Panc1 (cell line): ENCODE measurements around the gene LYZL2. TPM values are rescaled to one million over a fixed set of nuclear protein-coding genes. Genes with fewer than 3 reads are reported as not detected.
"Not testable (repeated sequence)": the region's sequence is repeated elsewhere in the genome, so short reads cannot be mapped to it uniquely, and the experiment has no call there.

ENCODE experiments used
- ATAC-seq: fragments of 200-7000 bp; cut with Tn5 transposase; 2 replicates; pipeline ENCODE4 v1.9.1; 2020; ENCODE audit warnings: mild to moderate bottlenecking, moderate library complexity
- BruUV-seq: library from RNA; stranded (reverse); fragments of 400-500 nt; replicated peaks from 2 replicates; lab custom pipeline; 2021; lab: Mats Ljungman, UMichigan
- CTCF ChIA-PET: fragments of 300-600 bp; sonication (Branson Sonifier 250); formaldehyde crosslinking; loops from one replicate; lab custom pipeline; 2022; ENCODE audit warnings: antibody characterized with exemption; lab: Charles Lee
- POLR2A ChIA-PET: fragments of 300-600 bp; sonication (Branson Sonifier 250); formaldehyde crosslinking; loops from one replicate; lab custom pipeline; 2022; ENCODE audit warnings: antibody characterized with exemption; lab: Charles Lee
- DNase-seq: peaks from one replicate; pipeline ENCODE4 v3.0.0-alpha.2; 2010; ENCODE audit warnings: low read depth, low spot score
- H3K27ac ChIP-seq: 2 replicates; pipeline ENCODE4 v1.5.1; 2011; ENCODE audit warnings: mild to moderate bottlenecking, low read length, inconsistent platforms
- H3K27me3 ChIP-seq: fragments of 200-500 bp; sonication (Bioruptor generic); 2 replicates; pipeline ENCODE4 v1.6.0; 2014; ENCODE audit warnings: low read length, inconsistent platforms; ENCODE audit not compliant: control insufficient read depth, insufficient read depth
- H3K36me3 ChIP-seq: fragments of 200-500 bp; sonication (Bioruptor generic); 2 replicates; pipeline ENCODE4 v1.5.1; 2014; ENCODE audit warnings: inconsistent platforms, mild to moderate bottlenecking, low read length, moderate library complexity; ENCODE audit not compliant: control insufficient read depth, insufficient read depth
- H3K4me1 ChIP-seq: 2 replicates; pipeline ENCODE4 v1.5.1; 2011; ENCODE audit warnings: inconsistent platforms, mild to moderate bottlenecking, low read length, moderate library complexity; ENCODE audit not compliant: control insufficient read depth, insufficient read depth
- H3K4me3 ChIP-seq, 2 experiments: 2 replicates each; pipeline ENCODE4 v1.5.1; 2011 to 2012; ENCODE audit warnings: low read depth in 2 of 2, low read length in 2 of 2, mild to moderate bottlenecking in 2 of 2, inconsistent platforms in 1 of 2, moderate library complexity in 1 of 2
- H3K9me3 ChIP-seq: fragments of 200-500 bp; sonication (Bioruptor generic); 2 replicates; pipeline ENCODE4 v1.5.1; 2014; ENCODE audit warnings: low read depth, mild to moderate bottlenecking, inconsistent platforms, low read length, moderate library complexity; ENCODE audit not compliant: control insufficient read depth, insufficient read depth
- POLR2AphosphoS5 ChIP-seq: IDR thresholded peaks from 2 replicates; pipeline ENCODE4 v1.6.1; 2012; ENCODE audit warnings: mild to moderate bottlenecking, low read depth, low read length, moderate library complexity
- SIN3A ChIP-seq: IDR thresholded peaks from 2 replicates; pipeline ENCODE4 v1.6.1; 2012; ENCODE audit warnings: low read depth, mild to moderate bottlenecking, low read length, moderate library complexity, borderline replicate concordance; ENCODE audit not compliant: insufficient read depth
- TCF7L2 ChIP-seq: IDR thresholded peaks from 2 replicates; pipeline ENCODE4 v1.6.1; 2011; ENCODE audit warnings: mild to moderate bottlenecking, low read depth, low read length, inconsistent platforms
- in situ Hi-C: cut with HindIII; loops from 2 replicates; pipeline ENCODE4 v1.10.0; 2016; ENCODE audit warnings: low sequenced_read_pairs, low pct_unique_long_range_greater_than_20kb
- intact Hi-C: fragments of 100-400 bp; cut with micrococcal nuclease; formaldehyde crosslinking; loops from one replicate; pipeline ENCODE4 v1.10.0; 2022; ENCODE audit not compliant: unreplicated experiment
- total RNA-seq: library from RNA; stranded (reverse); gene quantifications from one replicate; pipeline ENCODE4 v1.2.1, GENCODE V29; 2021; ENCODE audit not compliant: unreplicated experiment
- TF ChIP-seq, protein P1 (sequence below): fragments of 450-650 bp; IDR thresholded peaks from 2 replicates; pipeline ENCODE4 v1.5.1; 2017; ENCODE audit warnings: mild to moderate bottlenecking
- TF ChIP-seq, protein P2 (sequence below), 2 experiments: IDR thresholded peaks; 2 replicates each; pipeline ENCODE4 v1.6.1; 2011 to 2012; ENCODE audit warnings: low read depth in 2 of 2, control low read depth in 1 of 2, low read length in 1 of 2, mild to moderate bottlenecking in 1 of 2, moderate library complexity in 1 of 2; ENCODE audit not compliant: insufficient read depth in 1 of 2

LYZL2 gene
- total RNA-seq, 1 experiment from 2014 or later, result not detected

DNA sequence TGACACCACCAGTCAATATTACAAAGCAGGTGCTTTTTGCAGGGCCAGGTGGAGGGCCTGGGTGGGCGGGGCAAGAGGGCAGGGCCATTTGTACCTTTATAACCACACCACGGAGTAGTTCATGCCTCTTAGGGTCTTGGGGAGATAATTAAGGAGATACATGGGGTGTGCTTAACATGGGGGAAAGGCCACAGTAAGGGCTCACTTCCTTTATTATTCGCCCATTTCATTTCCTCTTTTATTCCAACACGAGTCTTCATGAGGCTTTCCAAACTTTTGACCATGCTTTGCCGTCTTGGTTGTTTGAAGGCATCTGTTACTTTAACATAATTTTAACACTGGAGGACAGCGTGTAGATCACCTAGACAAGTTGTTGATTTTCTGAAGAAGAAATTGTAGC lies 33.3 kb upstream of the LYZL2 start:
- no peak for ATAC-seq
- no peaks in the 10 kb centered on the region for H3K4me1 ChIP-seq
- no peaks in the 10 kb centered on the region for H3K9me3 ChIP-seq
- intact Hi-C loops, result no loop called here
- TF ChIP-seq POLR2AphosphoS5, result no peak
- TF ChIP-seq, protein P1, sequence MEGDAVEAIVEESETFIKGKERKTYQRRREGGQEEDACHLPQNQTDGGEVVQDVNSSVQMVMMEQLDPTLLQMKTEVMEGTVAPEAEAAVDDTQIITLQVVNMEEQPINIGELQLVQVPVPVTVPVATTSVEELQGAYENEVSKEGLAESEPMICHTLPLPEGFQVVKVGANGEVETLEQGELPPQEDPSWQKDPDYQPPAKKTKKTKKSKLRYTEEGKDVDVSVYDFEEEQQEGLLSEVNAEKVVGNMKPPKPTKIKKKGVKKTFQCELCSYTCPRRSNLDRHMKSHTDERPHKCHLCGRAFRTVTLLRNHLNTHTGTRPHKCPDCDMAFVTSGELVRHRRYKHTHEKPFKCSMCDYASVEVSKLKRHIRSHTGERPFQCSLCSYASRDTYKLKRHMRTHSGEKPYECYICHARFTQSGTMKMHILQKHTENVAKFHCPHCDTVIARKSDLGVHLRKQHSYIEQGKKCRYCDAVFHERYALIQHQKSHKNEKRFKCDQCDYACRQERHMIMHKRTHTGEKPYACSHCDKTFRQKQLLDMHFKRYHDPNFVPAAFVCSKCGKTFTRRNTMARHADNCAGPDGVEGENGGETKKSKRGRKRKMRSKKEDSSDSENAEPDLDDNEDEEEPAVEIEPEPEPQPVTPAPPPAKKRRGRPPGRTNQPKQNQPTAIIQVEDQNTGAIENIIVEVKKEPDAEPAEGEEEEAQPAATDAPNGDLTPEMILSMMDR, result no peak
- no peak for TF ChIP-seq SIN3A
- TF ChIP-seq TCF7L2, result no peak
- TF ChIP-seq, protein P2, sequence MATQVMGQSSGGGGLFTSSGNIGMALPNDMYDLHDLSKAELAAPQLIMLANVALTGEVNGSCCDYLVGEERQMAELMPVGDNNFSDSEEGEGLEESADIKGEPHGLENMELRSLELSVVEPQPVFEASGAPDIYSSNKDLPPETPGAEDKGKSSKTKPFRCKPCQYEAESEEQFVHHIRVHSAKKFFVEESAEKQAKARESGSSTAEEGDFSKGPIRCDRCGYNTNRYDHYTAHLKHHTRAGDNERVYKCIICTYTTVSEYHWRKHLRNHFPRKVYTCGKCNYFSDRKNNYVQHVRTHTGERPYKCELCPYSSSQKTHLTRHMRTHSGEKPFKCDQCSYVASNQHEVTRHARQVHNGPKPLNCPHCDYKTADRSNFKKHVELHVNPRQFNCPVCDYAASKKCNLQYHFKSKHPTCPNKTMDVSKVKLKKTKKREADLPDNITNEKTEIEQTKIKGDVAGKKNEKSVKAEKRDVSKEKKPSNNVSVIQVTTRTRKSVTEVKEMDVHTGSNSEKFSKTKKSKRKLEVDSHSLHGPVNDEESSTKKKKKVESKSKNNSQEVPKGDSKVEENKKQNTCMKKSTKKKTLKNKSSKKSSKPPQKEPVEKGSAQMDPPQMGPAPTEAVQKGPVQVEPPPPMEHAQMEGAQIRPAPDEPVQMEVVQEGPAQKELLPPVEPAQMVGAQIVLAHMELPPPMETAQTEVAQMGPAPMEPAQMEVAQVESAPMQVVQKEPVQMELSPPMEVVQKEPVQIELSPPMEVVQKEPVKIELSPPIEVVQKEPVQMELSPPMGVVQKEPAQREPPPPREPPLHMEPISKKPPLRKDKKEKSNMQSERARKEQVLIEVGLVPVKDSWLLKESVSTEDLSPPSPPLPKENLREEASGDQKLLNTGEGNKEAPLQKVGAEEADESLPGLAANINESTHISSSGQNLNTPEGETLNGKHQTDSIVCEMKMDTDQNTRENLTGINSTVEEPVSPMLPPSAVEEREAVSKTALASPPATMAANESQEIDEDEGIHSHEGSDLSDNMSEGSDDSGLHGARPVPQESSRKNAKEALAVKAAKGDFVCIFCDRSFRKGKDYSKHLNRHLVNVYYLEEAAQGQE (IDR thresholded peaks at IDR 0.05; ENCODE audit: insufficient read depth in 1 of 2, low read depth in 2 of 2, low read length in 1 of 2), result no peak
- no peak for DNase-seq
- H3K4me3 ChIP-seq, result no peak overlapping the region
- POLR2A ChIA-PET, result no interaction called here
- H3K27me3 ChIP-seq, result no peaks in the 10 kb centered on the region
- H3K36me3 ChIP-seq, result no peaks in the 10 kb centered on the region
- no peak overlapping the region for H3K27ac ChIP-seq
- no TSS peak for BruUV-seq
- CTCF ChIA-PET, result no interaction called here
- in situ Hi-C loops, result no loop called here

DNA sequence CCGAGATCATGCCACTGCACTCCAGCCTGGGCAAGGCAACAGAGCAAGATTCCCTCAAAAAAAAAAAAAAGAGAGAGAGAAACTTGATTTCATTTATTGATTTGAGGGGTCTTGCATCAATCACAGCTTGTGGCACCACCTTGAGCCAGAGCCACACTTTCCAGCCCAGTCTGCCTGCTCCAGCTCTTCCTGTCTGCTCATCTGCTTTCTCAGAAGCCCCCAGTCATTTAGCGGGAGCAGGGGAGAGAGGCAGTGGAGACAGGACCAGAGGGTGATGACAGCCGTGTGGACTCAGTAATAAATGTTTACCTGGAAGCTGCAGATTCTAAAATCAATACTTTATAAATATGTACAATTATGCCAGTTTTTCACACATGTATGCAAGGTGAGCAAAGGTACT lies 30.8 kb upstream of the LYZL2 start:
- H3K9me3 ChIP-seq, in situ Hi-C loops, DNase-seq, H3K27me3 ChIP-seq, CTCF ChIA-PET, ATAC-seq, H3K27ac ChIP-seq, BruUV-seq, intact Hi-C loops, H3K4me3 ChIP-seq, POLR2A ChIA-PET, H3K4me1 ChIP-seq, H3K36me3 ChIP-seq: not testable (repeated sequence)

- CTCF ChIA-PET, result interaction anchor here (0.6 kb wide), 1 partner anchor 15 kb away, joined by 3 read pairs; no protein-coding TSS in a partner anchor
- in situ Hi-C loops, result no loop called here
Observed at GRCh38 chr10:30656233-30656632, 26.7 kb upstream of the LYZL2 start.

DNA sequence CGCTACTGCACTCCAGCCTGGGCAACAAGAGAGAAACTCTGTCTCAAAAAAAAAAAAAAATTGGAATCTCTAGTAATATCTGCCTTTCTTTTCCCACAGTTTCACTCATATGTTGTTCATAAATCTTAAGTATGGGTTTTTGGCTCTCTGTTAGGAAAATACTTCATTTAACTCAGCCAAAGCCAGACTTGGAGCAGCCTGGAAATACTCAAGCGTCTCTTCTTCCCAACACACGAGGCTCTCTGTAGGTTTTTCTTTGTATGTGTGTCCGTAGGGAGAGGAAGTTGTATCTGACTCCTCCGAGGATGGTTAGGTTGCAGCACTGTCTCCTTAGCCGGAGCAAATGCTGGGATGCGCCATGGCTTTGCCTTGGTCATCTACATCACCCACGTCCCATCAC lies 25.4 kb upstream of the LYZL2 start:
- ATAC-seq, H3K4me1 ChIP-seq, H3K27ac ChIP-seq, intact Hi-C loops, H3K27me3 ChIP-seq, H3K4me3 ChIP-seq, BruUV-seq, in situ Hi-C loops, H3K9me3 ChIP-seq, DNase-seq, H3K36me3 ChIP-seq, POLR2A ChIA-PET: not testable (repeated sequence)
- CTCF ChIA-PET, result interaction anchor here (0.5 kb wide), 1 partner anchor 74 kb away, joined by 4 read pairs; no protein-coding TSS in a partner anchor

More at GRCh38 chr10:30656233-30656632, 26.7 kb upstream of the LYZL2 start:
- no TSS peak for BruUV-seq
- H3K27ac ChIP-seq, result no peak overlapping the region
- no peak overlapping the region for H3K4me3 ChIP-seq
- no peaks in the 10 kb centered on the region for H3K4me1 ChIP-seq
- no peaks in the 10 kb centered on the region for H3K36me3 ChIP-seq
- intact Hi-C loops, result no loop called here
- DNase-seq (no peak), ATAC-seq (no peak)
- TF ChIP-seq, protein P1, result no peak
- TF ChIP-seq POLR2AphosphoS5 (no peak), SIN3A (no peak)
- no peaks in the 10 kb centered on the region for H3K9me3 ChIP-seq
- peaks cover 7% of the 10 kb centered on the region for H3K27me3 ChIP-seq
- POLR2A ChIA-PET, result no interaction called here
